Astrocyte (in vitro differentiated cells and primary cell): Measurements from ENCODE around the gene C1orf35. TPM values are rescaled to one million over a fixed set of nuclear protein-coding genes. Genes with fewer than 3 reads are reported as not detected.

Source experiments
- DNase-seq: peaks from one replicate; pipeline ENCODE4 v3.0.0-alpha.2; 2010; ENCODE audit warnings: low read depth
- FAIRE-seq: peaks from 2 replicates; lab custom pipeline; 2011; peaks lifted over from hg19 to GRCh38; lab: Jason Lieb, UNC
- H2AFZ ChIP-seq: 2 replicates; pipeline ENCODE4 v1.6.0; 2012; ENCODE audit warnings: low read depth, low read length, inconsistent platforms
- H3K27ac ChIP-seq: 2 replicates; pipeline ENCODE4 v1.5.1; 2011; ENCODE audit warnings: low read depth, low read length, inconsistent platforms
- H3K27me3 ChIP-seq: 2 replicates; pipeline ENCODE4 v1.6.0; 2011; ENCODE audit warnings: low read length, inconsistent platforms; ENCODE audit not compliant: insufficient read depth
- H3K36me3 ChIP-seq: 2 replicates; pipeline ENCODE4 v1.5.1; 2011; ENCODE audit warnings: low read length, inconsistent platforms; ENCODE audit not compliant: insufficient read depth
- H3K4me1 ChIP-seq: 2 replicates; pipeline ENCODE4 v1.5.1; 2011; ENCODE audit warnings: low read length, inconsistent platforms; ENCODE audit not compliant: insufficient read depth
- H3K4me2 ChIP-seq: 2 replicates; pipeline ENCODE4 v1.6.0; 2012; ENCODE audit warnings: low read length, inconsistent platforms
- H3K4me3 ChIP-seq: 2 replicates; pipeline ENCODE4 v1.5.1; 2011; ENCODE audit warnings: low read depth, mild to moderate bottlenecking, low read length, inconsistent platforms; ENCODE audit not compliant: insufficient read depth
- H3K79me2 ChIP-seq: 2 replicates; pipeline ENCODE4 v1.6.0; 2012; ENCODE audit warnings: mild to moderate bottlenecking, low read length, inconsistent platforms; ENCODE audit not compliant: insufficient read depth
- H3K9ac ChIP-seq: 2 replicates; pipeline ENCODE4 v1.6.0; 2012; ENCODE audit warnings: mild to moderate bottlenecking, low read length, inconsistent platforms
- H3K9me3 ChIP-seq: 2 replicates; pipeline ENCODE4 v1.5.1; 2012; ENCODE audit warnings: low read depth, mild to moderate bottlenecking, low read length, inconsistent platforms; ENCODE audit not compliant: insufficient read depth
- H4K20me1 ChIP-seq: 2 replicates; pipeline ENCODE4 v1.6.0; 2012; ENCODE audit warnings: low read length, inconsistent platforms; ENCODE audit not compliant: insufficient read depth
- H3K27ac Mint-ChIP-seq: one replicate; pipeline ENCODE4 v1.8.0; 2021; ENCODE audit warnings: mild to moderate bottlenecking, mixed read lengths; ENCODE audit not compliant: unreplicated experiment
- H3K27me3 Mint-ChIP-seq: one replicate; pipeline ENCODE4 v1.8.0; 2021; ENCODE audit warnings: low read depth, mixed read lengths; ENCODE audit not compliant: unreplicated experiment
- H3K36me3 Mint-ChIP-seq: one replicate; pipeline ENCODE4 v1.8.0; 2021; ENCODE audit warnings: low read depth, mixed read lengths; ENCODE audit not compliant: unreplicated experiment
- H3K4me1 Mint-ChIP-seq: one replicate; pipeline ENCODE4 v1.8.0; 2021; ENCODE audit warnings: low read depth, mixed read lengths; ENCODE audit not compliant: unreplicated experiment
- H3K4me3 Mint-ChIP-seq: one replicate; pipeline ENCODE4 v1.8.0; 2021; ENCODE audit warnings: mild to moderate bottlenecking, moderate library complexity, mixed read lengths; ENCODE audit not compliant: unreplicated experiment
- H3K9me3 Mint-ChIP-seq: one replicate; pipeline ENCODE4 v1.8.0; 2021; ENCODE audit warnings: mild to moderate bottlenecking, mixed read lengths; ENCODE audit not compliant: unreplicated experiment
- CTCF ChIP-seq: IDR thresholded peaks from 2 replicates; pipeline ENCODE4 v1.5.1; 2011; ENCODE audit warnings: low read depth, mild to moderate bottlenecking, inconsistent platforms, low read length, moderate library complexity; ENCODE audit not compliant: insufficient read depth
- EZH2 ChIP-seq: IDR thresholded peaks from 2 replicates; pipeline ENCODE4 v1.6.1; 2012; ENCODE audit warnings: mild to moderate bottlenecking, low read length, inconsistent platforms; ENCODE audit not compliant: insufficient read depth
- total RNA-seq: library from RNA; stranded (reverse); gene quantifications from 2 replicates; pipeline ENCODE4 v1.2.1, GENCODE V29; 2021

Gene C1orf35
- total RNA-seq, 1 donor from 2014 or later = 21.8 TPM

GRCh38 chr1:228096416-228097332, 6.5 kb downstream of the C1orf35 start:
- Histone ChIP-seq H3K79me2 (peaks cover 99% of the 10 kb centered on the region), H3K4me3 (no peak overlapping the region), H3K27me3 (no peaks in the 10 kb centered on the region), H3K27ac (no peak overlapping the region), H3K4me2 (no peak overlapping the region), H3K9ac (no peak overlapping the region), H4K20me1 (peaks cover 100% of the 10 kb centered on the region), H3K4me1 (no peaks in the 10 kb centered on the region), H3K36me3 (peaks cover 16% of the 10 kb centered on the region), H2AFZ (no peak overlapping the region), H3K9me3 (peaks cover 10% of the 10 kb centered on the region)
- no peak for FAIRE-seq
- no peaks in the 10 kb centered on the region for H3K27me3 Mint-ChIP-seq
- DNase-seq = no peak
- no peak overlapping the region for H3K4me3 Mint-ChIP-seq
- H3K27ac Mint-ChIP-seq = no peak overlapping the region
- TF ChIP-seq CTCF (no peak), EZH2 (no peak)
- peaks cover 33% of the 10 kb centered on the region for H3K4me1 Mint-ChIP-seq
- peaks cover 3% of the 10 kb centered on the region for H3K9me3 Mint-ChIP-seq
- peaks cover 17% of the 10 kb centered on the region for H3K36me3 Mint-ChIP-seq

- Histone ChIP-seq H3K9me3 (peaks cover 10% of the 10 kb centered on the region), H3K79me2 (peaks cover 100% of the 10 kb centered on the region), H4K20me1 (peaks cover 100% of the 10 kb centered on the region), H3K4me2 (no peak overlapping the region), H3K27me3 (no peaks in the 10 kb centered on the region), H2AFZ (no peak overlapping the region), H3K36me3 (peaks cover 19% of the 10 kb centered on the region), H3K27ac (no peak overlapping the region), H3K9ac (no peak overlapping the region), H3K4me3 (no peak overlapping the region), H3K4me1 (no peaks in the 10 kb centered on the region)
- TF ChIP-seq EZH2 = no peak
- no peak for TF ChIP-seq CTCF
- DNase-seq (no peak), FAIRE-seq (no peak)
- peaks cover 15% of the 10 kb centered on the region for H3K36me3 Mint-ChIP-seq
- peaks cover 35% of the 10 kb centered on the region for H3K4me1 Mint-ChIP-seq
- no peaks in the 10 kb centered on the region for H3K27me3 Mint-ChIP-seq
- peak overlapping the region; percentile 24 for H3K4me3 Mint-ChIP-seq
- H3K9me3 Mint-ChIP-seq = peaks cover 3% of the 10 kb centered on the region
- peak overlapping the region; percentile 58 for H3K27ac Mint-ChIP-seq
Measured at GRCh38 chr1:228095938-228096337, 7.2 kb downstream of the C1orf35 start.

GRCh38 chr1:228095161-228095560, 8.0 kb downstream of the C1orf35 start:
- TF ChIP-seq CTCF (no peak), EZH2 (no peak)
- Mint-ChIP-seq H3K4me1 (peaks cover 43% of the 10 kb centered on the region), H3K27ac (no peak overlapping the region), H3K9me3 (peaks cover 3% of the 10 kb centered on the region), H3K36me3 (peaks cover 15% of the 10 kb centered on the region), H3K27me3 (no peaks in the 10 kb centered on the region), H3K4me3 (no peak overlapping the region)
- DNase-seq = no peak
- Histone ChIP-seq H3K9ac (no peak overlapping the region), H3K9me3 (peaks cover 10% of the 10 kb centered on the region), H3K4me2 (no peak overlapping the region), H3K36me3 (peaks cover 21% of the 10 kb centered on the region), H3K4me3 (no peak overlapping the region), H2AFZ (no peak overlapping the region), H3K79me2 (peaks cover 100% of the 10 kb centered on the region), H4K20me1 (peaks cover 100% of the 10 kb centered on the region), H3K4me1 (peaks cover 7% of the 10 kb centered on the region), H3K27me3 (no peaks in the 10 kb centered on the region), H3K27ac (no peak overlapping the region)
- no peak for FAIRE-seq
